GM12874 (cell line): Measurements from ENCODE around the gene NR4A1.

Experiments used
- TF ChIP-seq, protein P1 (sequence below): IDR thresholded peaks from 2 replicates; pipeline ENCODE4 v1.5.1; 2011; ENCODE audit warnings: low read depth, mild to moderate bottlenecking, control low read depth, low read length, moderate library complexity; ENCODE audit not compliant: insufficient read depth

NR4A1 gene

GRCh38 chr12:52086366-52086765, 35.1 kb downstream of the NR4A1 start:
- TF ChIP-seq, protein P1, sequence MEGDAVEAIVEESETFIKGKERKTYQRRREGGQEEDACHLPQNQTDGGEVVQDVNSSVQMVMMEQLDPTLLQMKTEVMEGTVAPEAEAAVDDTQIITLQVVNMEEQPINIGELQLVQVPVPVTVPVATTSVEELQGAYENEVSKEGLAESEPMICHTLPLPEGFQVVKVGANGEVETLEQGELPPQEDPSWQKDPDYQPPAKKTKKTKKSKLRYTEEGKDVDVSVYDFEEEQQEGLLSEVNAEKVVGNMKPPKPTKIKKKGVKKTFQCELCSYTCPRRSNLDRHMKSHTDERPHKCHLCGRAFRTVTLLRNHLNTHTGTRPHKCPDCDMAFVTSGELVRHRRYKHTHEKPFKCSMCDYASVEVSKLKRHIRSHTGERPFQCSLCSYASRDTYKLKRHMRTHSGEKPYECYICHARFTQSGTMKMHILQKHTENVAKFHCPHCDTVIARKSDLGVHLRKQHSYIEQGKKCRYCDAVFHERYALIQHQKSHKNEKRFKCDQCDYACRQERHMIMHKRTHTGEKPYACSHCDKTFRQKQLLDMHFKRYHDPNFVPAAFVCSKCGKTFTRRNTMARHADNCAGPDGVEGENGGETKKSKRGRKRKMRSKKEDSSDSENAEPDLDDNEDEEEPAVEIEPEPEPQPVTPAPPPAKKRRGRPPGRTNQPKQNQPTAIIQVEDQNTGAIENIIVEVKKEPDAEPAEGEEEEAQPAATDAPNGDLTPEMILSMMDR = no peak

DNA sequence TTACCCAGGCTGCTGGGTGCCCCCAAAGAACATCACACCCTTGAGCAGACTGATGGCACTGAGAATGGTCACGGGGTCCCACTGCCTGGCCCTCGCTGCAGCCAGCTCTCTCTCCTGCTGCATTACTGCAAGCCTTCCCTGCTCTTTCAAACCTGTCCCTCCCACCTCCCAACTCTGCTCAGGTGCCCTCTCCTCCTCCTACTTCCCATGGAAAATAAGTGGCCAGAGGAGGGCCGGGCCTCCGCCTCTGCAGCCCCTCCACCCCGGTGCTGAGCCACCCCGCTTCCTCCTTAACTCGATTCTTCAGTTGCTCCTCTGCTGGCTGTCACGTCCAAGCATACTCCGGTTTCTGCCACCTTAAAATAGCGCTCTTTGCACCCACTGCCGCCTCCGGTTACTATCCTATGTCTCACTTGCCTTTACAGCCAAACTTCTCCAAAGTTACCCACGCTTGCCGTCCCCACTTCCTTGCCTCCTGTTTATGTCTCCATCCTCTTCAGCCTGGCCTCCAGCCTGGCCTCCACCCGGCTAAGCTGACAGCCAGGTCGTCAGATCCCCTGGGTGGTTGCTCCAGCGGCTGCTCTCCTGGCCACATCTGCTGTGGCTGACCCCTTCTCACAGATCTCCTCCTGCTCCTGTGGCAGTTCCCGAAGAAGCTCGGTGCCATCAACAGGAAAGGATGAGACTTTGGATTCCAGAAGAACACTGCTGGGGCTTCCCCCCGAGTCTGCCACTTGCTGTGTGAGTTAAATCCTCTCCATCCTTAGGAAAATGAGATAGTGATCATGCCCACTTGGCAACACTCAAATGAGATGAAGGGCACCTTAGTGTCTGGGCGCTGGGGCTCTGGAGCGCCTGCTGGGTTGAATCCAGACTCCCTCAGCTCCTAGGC, 35.9 kb downstream of the NR4A1 start:
- TF ChIP-seq, protein P1 = no peak

DNA sequence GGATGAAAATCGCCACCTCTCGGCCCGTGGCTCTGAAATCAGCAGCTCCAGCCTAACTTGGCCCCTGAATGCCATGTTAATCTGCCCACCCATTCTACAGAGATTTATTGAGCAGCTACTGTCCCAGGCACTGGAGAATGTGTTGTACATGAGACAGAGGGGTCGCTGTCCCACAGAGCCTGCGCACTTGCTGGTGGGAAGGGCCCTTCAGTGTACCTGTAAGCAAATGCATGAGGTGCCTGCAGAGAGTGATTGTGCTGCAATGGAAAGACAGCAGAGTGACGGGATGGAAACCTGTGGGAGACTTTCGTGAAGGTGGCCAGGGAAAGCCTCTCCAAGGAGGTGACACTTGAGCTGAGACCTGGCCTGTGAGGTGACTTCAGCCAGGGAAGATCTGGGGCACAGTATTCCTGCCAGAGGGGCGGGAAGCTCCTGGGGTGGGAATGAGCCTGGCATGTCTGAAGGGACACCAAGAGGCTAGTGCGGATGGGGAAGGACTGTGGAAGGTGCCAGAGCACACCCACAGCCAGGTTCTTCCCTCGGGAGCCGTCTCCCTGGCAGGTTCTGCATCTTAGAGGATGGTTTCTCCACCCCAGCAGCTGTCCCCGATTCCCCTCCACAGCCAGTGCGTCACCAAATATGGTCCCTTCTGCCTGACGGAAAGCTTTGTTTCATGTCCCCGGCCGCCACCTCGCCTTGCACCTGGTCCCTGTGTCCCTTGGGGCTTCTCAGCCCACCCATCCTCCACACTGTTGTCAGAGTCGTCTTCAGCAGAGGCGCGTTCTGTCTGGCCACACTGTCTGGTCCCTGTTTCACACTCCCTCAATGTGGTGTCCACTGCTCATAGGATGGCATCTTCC, 36.9 kb downstream of the NR4A1 start:
- TF ChIP-seq, protein P1 = no peak

DNA sequence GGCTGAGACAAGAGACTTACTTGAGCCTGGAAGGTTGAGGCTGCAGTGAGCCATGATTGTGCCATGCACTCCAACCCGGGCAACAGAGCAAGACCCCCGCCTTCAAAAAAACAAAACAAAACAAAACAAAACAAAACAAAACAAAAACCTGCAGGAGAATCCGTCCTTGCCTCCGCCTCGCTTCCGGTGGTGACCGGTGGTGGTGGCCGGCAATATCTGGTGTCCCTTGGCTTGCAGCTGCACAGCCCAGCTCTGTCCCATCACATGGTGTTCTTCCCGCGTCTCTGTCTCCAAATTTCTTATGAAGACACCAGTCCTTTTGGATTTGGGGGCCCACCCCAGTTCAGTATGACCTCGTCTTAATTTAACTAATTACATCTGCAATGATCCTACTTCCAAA, 38.2 kb downstream of the NR4A1 start:
- TF ChIP-seq, protein P1 = no peak

GRCh38 chr12:52090291-52090690, 39.0 kb downstream of the NR4A1 start:
- TF ChIP-seq, protein P1 = no peak

- TF ChIP-seq, protein P1 = no peak
Measured at GRCh38 chr12:52091061-52091460, 39.8 kb downstream of the NR4A1 start.

GRCh38 chr12:52091869-52092268, 40.6 kb downstream of the NR4A1 start:
- TF ChIP-seq, protein P1 = no peak
